UCSD-AML1 (cell line): ENCODE results near the gene PGC.
"Not testable (repeated sequence)": the region's sequence is repeated elsewhere in the genome, so short reads cannot be mapped to it uniquely, and the experiment has no call there.

Source experiments
- DNase-seq: peaks from one replicate; lab custom pipeline; 2025; ENCODE audit not compliant: unreplicated experiment; lab: John Stamatoyannopoulos, UW

PGC gene

DNA sequence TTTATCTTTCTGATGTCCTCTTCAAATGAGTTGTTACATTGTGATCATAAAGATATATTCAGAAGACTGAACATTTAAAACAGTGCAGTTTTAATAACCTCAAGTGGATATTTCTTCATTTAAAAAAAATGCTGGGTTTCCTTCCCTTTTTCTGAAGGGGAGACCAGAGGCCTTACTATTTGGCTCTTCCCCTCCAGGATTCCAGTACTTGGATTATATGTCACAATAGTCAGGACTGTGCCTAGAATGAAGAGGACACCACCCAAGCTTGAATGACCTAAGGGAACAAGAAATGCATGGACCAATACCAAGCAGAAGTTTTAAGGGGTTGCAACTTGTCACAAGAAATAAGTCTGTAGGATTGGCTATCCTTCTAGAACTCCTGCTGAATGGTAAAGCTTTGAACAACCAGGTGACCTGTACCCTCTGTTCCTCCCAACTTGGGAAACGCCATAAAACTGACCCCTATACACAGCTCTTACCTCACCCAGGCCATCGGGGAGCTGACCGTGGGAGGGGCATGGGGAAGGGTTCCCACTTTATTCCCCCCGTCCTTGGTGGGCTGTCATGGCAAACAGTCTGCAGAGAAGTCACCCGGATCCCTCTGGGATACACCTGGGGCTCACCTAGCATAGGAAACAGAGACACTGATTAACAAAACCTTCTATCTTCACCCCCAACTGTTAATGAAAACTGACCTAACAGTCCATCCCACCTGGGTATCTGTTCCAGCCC is 30.5 kb upstream of the PGC start:
- DNase-seq, result no peak

DNA sequence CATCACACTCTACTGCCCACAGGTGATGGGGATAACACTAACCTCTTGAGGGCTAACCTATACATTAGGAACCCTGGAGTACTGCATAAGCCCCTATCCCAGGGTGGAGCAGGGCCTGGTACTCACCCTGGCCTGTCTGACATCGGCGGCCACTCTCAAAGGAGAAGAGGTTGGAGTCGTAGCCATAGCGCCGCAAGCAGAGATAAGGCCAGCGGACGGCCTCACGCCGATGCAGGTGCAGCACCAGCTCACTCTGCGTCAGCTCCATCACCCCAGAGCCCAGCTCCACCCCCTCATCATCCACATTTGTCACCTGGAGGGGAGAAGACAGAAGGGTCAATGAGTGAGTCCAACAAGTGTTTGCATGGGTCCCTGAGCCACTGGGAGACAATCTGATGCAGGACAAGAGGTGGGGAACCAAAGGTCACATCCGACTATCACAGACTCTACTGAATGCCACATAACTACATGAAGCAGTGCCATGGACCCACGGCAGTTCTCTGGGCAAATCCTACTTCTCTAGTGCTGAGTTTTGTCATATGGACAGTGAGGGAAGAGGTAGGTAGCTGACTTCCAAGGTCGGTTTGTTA is 28.2 kb upstream of the PGC start:
- no peak for DNase-seq

DNA sequence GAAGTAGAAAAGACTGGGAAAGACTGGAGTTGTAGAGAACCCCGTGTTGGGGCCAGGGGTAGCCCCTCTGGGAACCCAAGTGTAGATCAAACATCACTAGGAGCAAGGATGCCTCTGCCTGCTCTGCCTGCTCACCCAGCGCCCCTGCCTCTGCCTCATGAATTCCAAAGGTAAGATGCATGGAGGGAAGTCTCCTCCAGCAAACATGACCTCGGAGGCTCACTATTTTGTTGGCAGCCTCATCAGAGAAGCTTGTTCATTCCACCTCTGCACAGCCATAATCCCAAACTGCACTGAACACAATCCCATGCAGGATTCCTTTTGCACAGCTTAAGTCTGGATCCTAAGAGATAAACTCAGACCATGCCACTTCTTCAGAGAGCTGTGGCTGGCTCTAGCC is 27.6 kb upstream of the PGC start:
- no peak for DNase-seq

DNA sequence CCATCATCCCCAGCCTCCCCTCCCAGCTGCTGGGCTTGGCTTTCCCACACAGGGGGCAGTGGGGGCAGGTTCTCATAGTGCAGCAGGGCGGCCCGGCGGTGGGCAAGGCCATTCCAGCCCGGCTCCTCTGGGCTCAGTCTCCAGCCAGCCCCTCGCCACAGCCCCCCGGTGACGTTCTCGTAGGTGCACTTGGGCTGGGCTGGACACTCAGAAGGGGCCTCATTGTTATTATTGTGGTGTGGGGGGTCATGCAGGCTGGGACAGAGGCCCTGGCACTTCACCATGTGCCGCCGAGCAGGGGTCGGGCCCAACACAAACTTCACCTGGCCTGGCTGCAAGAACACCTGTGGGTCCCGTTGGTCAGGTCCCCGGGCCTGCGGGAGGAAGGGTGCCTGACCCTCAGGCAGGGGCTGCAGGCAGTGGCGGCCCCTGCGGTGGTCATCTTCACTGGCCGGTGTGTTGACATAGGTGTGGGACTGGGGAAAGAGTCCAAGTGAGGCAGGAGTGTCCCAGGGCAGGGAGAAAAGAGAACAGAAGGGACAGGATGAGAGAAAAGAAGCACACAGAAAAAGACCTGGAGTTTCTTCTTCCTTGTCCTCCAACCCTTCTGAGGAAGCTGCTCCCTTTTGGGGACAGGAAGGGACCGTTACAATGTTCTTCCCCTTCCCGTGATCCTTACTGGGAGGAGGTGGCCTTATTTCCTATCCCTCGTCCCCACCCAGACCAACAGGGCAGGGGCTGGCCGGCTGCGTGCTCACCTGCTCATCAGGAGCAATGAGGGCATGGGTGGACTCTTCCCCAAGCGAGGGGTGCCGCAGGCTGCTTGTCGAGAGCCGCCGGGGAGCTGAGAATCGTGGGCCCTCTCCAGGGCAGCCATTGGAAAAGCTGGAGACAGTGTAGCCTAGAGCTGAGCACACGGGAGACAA is 24.1 kb upstream of the PGC start:
- no peak for DNase-seq

DNA sequence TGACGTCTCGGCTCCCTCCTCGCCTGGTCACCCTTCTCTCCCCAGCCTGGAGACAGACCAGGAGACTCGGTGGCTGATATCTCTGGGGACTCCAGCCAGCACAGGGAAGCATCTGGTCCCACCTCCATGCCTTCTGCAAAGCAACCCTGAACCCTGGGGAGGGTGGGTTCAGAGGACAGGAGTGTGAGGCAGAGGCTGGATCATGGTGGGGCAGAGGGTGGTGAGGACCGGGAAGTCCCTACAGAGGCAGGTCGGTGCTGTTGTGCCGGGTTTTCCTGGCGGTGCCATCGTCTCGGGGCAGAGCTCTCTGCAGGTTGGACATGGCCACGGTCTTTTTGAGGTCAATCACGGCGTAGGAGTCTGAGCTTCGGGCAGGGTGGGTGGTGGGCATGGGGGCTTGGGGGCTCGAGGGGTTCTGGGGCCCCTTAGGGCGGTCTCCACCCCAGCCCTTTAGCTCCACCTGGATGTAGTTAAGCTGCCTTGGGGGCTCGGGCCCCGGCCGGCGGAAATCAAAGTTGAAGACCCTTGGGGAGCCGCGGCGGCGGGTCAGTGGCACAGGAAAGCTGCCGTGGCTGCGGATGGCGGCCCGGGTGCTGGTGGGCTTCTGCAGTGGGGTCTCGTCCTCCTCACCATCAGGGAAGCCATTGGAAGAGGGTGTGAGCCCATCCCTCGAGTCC is 23.3 kb upstream of the PGC start:
- no peak for DNase-seq

DNA sequence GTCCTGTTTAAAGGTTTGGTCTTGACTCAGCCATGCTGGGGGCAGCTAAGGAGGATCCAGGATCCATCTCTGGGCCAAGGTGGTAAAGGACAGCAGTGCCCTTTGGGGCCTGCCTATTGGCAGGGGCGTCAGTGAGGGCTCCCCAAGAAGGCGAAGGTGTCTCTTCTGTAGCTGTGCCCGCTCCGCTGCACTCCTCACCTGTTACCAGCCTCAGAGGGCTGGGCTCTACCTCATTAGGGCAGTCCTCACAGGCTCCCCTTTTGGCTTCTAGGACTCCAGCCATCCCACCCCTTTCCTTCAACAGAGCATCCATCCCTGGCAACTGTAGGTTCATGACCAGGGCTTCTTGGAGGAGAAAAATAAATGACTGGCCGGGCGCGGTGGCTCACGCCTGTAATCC is 22.2 kb upstream of the PGC start:
- DNase-seq, result no peak

DNA sequence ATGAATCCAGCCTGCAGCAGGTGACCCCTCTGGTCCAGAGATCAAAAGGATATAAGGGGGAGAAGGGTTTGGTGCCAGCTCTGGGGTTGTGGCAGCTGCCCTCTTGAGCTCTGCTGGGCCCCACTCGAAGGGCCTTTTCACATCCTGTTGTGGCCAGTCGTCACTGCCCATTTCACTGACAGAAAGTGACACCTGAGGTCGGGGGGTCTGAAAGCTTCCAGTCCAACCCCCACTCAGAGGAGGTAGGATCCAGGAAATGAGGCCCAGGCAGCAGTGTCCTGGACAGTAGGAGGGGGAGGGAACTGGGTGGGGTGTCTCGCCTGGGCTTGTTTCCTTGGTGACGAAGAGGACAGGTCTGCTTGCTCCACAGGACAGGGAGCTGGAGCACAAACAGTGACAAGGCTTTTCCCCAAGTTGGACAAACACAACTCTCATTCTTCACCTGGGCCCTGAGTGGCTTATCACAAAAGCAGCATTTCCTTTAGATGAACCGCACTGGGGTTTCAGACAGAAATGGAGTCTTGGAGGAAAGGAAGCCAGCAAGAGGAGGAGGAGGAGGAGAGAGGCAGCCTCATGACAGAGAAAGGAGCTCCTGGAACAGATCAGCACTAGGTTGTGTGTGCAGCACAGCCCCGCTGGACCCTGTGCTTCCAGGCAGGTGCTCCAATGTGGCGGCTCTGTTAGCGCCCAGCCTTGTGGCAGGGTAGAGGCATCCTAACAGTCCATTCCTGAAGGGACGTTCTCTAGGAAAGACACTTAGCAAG is 21.5 kb upstream of the PGC start:
- DNase-seq, result peak; percentile 64

DNA sequence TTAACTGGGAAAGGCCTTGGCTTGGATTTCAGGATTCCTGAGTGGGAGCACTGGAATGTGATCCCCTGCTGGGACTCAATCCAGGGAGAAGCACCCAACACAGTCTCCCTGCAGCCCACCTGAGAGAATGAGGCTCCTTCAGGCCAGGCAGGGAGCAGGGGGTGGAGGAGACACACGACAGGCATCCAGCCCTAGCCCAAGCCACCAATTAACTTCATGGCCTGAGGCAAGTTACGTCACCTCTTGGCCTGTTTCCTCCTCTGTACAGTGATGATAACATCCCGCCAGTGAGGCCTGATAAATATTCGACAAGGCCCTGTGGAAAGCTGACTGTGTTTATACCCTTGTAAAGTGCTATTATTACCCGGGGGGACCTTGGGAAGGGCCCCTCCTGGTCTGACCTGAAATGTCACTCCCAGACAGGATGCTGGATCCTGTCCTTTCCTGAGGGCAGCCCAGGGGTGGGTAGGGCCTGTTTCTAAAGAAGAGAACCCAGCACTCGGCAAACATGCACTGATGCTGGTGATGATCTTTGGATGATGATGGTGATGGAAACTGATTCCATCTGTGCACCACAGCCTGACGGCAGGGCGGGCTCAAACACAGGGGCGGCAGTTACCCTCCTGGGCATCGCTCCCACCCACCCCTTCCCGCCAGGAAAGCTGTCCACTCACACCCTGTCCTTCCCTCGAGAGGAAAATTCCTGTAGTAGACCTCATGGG is 20.1 kb upstream of the PGC start:
- peak; percentile 53 for DNase-seq

DNA sequence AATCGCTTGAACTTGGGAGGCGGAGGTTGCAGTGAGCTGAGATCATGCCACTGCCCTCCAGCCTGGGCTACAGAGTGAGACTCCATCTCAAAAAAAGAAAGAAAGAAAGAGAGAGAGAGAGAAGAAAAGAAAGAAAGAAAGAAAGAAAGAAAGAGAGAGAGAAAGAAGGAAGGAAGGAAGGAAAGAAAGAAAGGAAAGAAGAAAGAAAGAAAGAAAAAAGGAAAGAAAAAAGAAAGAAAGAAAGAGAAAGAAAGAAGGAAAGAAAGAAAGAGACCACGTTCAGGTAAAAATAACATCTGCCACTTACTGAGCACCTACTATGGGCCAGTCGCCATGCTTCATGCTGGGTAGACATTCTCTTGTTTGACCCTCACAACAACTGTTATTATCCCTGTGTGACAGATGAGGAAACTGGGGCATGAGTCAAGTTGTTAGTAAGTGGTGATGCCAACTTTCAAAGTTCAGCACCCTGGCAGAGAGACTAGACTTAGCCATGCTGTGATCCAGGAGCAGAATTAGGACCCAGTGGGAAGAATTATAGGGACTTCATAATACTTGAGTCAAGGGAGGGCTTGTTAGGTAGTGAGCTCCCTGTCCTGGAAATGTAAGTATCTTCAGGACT is 19.0 kb upstream of the PGC start:
- DNase-seq, result not testable (repeated sequence)

DNA sequence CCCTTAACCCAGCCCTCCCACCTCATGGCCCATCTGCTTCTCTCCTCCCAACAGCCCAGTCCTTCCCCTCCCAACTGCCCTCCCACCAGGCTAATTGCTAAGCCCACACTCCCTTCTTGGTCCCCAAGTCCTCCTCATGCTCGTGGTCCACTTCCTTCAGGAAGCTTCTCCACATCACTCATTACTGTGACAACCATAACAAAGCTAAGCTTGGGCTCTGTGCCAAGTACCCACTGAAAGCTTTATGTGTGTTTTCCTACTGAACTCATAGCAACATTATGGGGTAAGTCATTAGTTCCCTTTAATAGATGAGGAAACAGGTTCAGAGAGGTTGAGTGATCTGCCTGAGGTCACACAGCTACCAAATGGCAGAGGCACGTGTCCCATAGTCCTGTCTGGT is 16.3 kb upstream of the PGC start:
- DNase-seq, result peak; percentile 21

DNA sequence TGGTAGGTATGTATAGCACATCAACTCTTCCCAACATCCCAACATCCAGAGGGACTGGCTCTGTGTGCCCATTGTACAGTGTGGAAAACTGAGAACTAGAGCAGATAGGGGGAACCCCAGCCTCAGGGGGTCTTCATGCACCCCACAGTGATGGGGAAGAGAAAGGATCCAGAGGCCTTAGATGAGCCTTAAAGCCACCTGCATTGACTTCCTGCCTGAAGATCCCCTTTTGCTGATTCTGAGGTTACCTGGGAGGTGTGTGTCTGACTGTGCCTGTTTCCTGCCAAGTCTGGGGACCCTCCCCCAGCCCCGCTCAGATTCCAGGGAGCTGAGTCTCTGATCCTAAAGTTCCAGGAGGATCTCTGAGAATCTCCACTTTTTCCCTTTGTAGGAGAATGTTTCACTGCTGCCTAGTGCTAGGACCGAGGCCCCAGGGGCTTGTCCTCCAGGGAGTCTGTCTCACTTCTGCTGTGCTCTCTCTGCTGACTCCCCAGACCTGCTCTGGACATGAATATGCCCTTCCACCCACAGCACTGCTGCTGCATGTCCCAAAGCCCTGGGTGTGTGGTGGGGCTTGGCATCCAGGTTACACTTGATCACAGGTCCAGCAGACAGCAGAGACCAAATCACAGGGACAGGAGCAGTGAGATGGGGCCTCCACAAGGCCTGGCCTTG is 12.8 kb upstream of the PGC start:
- DNase-seq, result no peak

DNA sequence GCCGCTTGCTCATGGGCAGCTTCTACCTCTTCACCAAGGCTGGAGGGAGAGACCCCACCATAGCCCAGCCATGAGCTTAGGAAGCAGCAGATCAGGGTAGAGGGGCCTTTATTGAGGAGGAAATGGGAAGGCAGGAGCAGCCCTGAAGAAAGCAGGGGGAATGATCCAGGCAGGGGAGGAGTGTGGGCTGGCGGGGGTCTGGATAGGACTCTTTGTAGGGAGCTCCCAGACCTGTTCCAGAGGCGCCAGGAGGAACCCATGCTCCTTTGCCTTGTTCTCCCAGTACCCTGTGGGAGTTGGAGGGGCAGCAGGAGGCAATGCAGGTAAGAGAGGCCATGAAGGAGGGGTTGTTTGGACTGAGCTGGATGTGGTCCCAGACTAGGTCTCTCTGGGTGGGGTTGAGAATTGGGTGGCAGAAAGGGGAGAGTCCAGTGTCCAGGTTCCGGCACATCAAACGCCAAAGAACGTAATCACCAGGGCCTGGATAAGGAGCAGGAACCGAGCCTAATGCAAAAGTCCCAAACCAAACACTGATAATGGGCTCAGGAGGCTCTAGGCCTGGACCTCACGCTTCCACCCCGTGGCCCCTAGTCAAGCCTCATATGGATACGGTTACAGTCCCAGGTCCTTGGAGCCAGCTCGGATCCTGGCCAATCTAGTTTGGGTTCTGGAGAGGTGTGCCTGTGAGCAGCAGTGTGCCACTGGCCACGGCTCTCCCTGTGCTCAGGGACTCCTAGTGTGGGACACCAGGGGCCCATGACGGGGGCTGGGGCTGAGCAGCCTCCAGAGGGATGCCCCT is 12.1 kb upstream of the PGC start:
- DNase-seq, result no peak

DNA sequence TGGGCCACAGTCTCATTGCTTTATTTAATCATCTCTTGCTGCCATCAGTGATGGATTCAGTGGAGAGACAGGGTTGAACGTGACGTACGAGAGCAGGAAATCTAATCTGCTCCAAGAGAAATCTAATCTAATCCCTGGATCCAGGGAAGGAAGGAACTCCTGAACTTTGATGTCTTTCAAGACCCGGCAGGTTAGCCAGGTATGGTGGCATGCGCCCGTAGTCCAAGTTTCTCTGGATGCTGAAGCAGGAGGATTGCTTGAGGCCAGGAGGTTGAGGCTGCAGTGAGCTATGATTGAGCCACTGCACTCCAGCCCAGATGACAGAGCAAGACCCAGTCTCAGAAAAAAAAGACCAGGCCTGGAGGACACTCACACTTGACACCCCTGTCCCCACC is 11.4 kb upstream of the PGC start:
- no peak for DNase-seq

DNA sequence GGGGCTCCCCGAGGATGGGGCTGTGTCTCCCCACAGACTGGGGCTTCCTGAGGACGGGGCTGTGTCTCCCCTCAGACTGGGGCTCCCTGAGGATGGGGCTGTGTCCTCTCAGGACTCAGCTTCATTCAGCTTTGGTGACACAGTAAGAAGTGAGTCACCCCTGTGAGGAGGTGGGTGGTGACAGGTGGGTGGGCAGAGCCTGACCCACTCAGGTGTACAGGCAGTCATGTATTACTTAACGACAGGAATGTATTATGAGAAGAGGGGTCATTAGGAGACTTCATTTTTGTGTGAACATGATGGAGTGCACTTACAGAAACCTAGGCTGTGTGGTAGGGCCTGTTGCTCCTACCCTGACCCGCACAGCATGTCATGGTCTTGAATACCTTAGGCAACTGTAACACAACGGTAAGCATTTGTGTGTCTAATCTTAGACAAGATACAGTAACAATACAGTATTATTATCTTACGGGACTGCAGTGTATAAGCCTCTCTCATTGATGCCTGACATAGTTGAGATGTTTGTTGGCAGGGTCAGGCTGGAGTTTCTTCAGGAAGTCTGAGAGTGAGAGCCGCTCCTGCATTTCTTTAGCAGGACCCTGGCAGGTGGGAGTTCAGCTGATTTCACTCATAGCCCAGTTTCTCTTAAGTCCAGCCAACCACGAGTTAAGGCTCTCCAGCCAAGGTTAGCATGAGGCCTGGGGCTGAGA is 10.9 kb upstream of the PGC start:
- no peak for DNase-seq

DNA sequence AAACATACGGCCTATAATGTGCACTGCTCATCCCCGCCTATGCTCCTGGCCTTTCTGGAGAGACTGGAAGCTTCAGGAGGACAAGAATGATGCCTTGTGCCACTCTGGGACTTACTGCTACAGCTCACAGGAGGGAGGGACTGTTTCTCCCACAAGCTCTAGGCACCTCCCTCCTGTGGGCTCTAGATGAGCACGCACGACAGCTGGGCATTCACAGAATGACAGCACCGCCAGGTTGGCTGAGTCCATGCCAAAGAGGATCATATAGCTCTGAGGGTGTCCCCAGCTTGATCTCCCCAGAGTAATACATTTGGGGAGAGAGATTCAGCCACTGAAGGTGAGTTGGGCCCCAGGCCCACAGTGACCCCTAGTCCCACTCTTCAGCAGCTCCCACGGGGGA is 10.1 kb upstream of the PGC start:
- no peak for DNase-seq

DNA sequence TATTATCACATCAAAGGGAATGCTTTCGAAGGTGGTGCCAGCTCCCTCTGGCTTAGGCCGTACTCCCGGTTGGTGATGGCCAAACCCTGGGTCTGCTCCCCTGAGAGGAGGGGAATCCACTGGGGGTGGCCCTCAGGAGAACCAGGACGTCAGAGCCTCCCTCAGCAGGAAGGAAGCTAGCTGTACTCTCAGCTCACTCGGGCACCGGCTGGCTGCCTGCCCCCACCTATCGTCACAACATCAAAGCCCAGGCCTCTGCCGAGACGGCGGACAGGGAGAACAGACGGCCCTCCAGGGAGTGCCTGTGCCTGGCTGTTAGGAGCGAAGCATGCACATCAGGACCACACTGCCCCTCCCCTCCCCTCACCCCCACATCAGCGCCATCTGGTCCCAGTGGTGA is 9.2 kb upstream of the PGC start:
- peak; percentile 23 for DNase-seq

DNA sequence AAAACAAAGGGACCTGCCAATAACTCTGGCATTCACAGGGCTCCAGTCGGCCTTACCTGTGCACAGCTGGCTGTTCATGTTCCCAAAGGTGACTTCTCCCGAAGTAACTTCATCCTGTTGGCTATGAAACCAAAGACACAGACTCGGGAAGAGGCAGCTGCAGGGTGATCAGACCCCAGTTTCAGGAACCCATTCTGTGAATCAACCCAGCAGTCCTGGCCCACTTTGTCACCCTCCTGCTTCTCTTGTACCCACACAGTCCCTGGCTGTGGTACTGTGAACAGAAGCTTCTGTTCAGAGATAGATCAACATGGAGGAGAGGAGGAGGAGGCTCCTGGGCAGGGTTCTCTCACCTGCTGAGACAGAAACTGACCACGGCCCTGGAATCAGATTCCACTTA is 8.7 kb upstream of the PGC start:
- no peak for DNase-seq

DNA sequence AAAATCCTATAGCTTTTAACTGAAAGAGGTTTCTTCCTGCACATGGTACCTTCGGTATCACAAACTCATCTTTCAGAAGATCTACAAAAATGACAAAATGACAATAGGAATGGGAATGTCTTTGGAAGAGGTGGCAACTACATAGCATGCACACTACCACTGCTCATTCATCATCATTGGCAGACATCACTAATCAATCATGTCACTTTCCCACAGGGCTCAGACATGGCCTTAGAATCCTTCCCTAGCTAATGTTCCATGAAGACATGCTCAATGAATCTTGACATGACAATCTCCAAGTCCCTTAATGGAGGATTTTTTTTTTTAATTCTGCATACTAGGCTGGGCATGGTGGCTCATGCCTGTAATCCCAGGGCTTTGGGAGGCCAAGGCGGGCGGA is 3.2 kb upstream of the PGC start:
- no peak for DNase-seq
